Spinal cord (tissue), 10 donors: ENCODE results near the gene ZNF318. TPM values are rescaled to one million over a fixed set of nuclear protein-coding genes. Genes with fewer than 3 reads are reported as not detected.

Experiments
- DNase-seq, 6 donors: peaks; one replicate each; pipeline versions ENCODE4 v3.0.0 to v3.0.0-alpha.2; 2013 to 2015; ENCODE audit warnings: low spot score in 6 of 6, low read depth in 4 of 6
- H3K27ac ChIP-seq: one replicate; pipeline ENCODE4 v1.5.1; 2013; ENCODE audit warnings: low read depth, low read length, control low read depth
- H3K27me3 ChIP-seq: one replicate; pipeline ENCODE4 v1.6.1; 2013; ENCODE audit warnings: low read length; ENCODE audit not compliant: control insufficient read depth, insufficient read depth
- H3K36me3 ChIP-seq: one replicate; pipeline ENCODE4 v1.6.1; 2013; ENCODE audit warnings: low read length; ENCODE audit not compliant: control insufficient read depth, insufficient read depth
- H3K4me1 ChIP-seq: one replicate; pipeline ENCODE4 v1.6.1; 2013; ENCODE audit warnings: low read length; ENCODE audit not compliant: control insufficient read depth, insufficient read depth
- H3K4me3 ChIP-seq: one replicate; pipeline ENCODE4 v1.5.1; 2013; ENCODE audit warnings: low read depth, low read length, control low read depth
- H3K9me3 ChIP-seq: one replicate; pipeline ENCODE4 v1.6.1; 2013; ENCODE audit warnings: low read length; ENCODE audit not compliant: control insufficient read depth, insufficient read depth
- WGBS: methylation state at CpG from one replicate; pipeline ENCODE4 v1.1.5; 2013; ENCODE audit warnings: missing lambda C conversion rate; ENCODE audit not compliant: insufficient coverage; 5-methylcytosine and 5-hydroxymethylcytosine counted together
- polyA plus RNA-seq, 2 donors: library from polyadenylated mRNA; unstranded; fragments of 120-200 nt; gene quantifications; one replicate each; pipeline ENCODE4 v1.2.1, GENCODE V29; 2013; ENCODE audit not compliant: insufficient read length in 2 of 2
- small RNA-seq: library from RNA; depleted of rRNA; stranded (forward); fragments of <200 nt; gene quantifications from one replicate; pipeline ENCODE3, GENCODE V24; 2014; ENCODE audit warnings: low replicate concordance
- total RNA-seq, 2 donors: library from RNA; depleted of rRNA in 1 of 2; stranded (reverse); fragments of 120-200 nt in 1 of 2; fragments of >200 nt in 1 of 2; gene quantifications; one replicate each; pipeline versions ENCODE4 v1.2.3 to v1.2.4, GENCODE V29; 2013 to 2014
- donor health status: healthy.

ZNF318 gene
- total and polyA plus RNA-seq, 4 donors: 17.7 to 29.2 (median 23.6) TPM

DNA sequence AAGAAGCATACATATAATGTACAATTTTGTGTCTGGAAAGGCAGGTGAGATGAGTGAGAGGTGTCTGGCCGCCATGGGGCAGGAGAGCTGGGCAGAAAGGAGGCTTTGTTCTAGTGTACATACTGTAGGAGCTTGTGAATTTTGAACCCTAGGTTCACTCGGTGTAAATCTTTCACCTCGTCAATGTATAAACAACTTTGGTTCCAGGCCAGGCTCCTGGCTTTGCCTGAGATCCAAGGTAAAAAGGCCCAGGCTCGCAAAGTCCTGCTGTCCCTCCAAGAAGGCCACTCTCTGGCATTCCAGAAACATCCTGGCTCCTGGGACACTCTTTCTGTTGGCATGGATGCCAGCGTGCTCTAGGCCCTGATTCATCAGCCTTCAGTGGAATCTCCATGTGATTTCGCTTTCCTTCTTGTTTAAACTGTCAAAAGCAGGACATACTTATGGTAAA, 78.5 kb downstream of the ZNF318 start:
- no peaks in the 10 kb centered on the region for H3K27me3 ChIP-seq
- H3K27ac ChIP-seq: no peak overlapping the region
- peaks cover 18% of the 10 kb centered on the region for H3K36me3 ChIP-seq
- H3K9me3 ChIP-seq: no peaks in the 10 kb centered on the region
- DNase-seq: no peak
- H3K4me1 ChIP-seq: peaks cover 4% of the 10 kb centered on the region
- no peak overlapping the region for H3K4me3 ChIP-seq
- WGBS: 70% methylated on average over 4 of the region's 6 CpGs

DNA sequence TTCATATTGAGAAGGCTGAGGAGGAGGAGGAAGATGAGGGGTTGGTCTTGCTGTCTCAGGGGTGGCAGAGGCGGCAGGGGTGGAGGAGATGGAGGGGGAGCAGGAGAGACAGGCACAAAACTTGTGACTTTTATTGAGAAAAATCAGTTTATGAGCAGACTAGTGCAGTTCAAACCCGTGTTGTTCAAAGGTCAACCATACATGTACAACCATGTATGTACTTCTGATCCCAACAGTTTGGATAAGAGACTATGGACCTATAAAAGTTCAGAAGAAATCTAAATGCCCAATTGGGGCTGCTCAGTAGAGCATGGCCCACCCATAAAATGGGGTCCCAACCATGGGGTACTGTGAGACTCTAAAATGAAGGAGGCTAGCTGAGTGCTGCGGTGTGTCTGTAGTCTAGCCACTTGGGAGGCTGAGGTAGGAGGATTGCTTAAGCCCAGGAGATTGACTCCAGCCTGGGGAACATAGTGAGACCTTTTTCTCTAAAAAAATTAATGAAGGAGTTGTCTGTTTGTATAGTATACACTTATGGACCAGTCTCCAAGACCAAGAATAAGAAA, 79.0 kb downstream of the ZNF318 start:
- H3K9me3 ChIP-seq: no peaks in the 10 kb centered on the region
- H3K4me3 ChIP-seq: no peak overlapping the region
- H3K36me3 ChIP-seq: peaks cover 23% of the 10 kb centered on the region
- no peaks in the 10 kb centered on the region for H3K27me3 ChIP-seq
- H3K27ac ChIP-seq: no peak overlapping the region
- no peak for DNase-seq
- H3K4me1 ChIP-seq: peaks cover 4% of the 10 kb centered on the region
- 75% methylated on average over 2 of the region's 3 CpGs for WGBS

DNA sequence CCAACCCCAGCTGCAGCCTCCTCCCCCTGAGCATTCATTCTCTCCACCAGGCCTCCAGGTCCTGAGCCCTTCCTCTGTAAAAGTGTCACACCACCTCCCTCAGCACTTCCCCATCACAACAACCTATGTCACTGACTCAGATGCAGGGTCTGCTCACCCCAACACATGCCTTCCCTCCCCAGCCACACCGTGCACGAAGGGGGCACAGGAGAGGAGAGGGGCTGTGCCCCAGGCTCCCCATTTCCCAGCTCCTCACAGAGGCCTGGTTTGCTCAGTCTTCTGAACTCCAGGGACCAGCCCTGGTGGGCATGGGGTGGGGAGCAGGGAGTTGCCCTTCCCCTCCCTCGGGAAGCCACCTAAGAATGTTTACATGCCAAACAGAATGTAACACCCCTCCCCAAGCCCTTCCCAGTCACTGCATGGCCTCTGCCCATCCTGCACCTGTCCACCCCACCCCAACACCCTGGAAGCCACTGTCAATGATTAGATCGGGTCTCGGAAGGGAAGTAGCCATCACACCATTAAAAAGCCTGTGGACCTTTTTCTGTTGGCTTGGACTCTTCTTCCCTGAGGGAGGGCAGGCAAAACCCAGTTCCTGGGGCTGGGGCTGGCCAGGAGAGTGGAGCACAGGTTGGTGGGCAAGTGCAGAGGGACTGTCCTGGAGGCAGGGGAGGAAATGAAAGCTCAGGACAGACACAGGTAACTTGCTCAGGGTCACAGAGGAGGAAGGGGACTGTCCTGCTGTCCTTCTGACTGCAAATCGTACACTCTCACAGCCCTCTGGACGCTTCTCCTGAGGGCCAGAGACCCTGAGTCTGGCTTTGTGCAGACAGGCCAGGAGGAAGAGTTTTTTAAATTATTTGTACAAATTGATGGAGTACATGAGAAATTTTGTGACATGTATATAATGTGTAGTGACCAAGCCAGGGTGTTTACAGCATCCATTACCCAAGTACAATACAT, 81.4 kb downstream of the ZNF318 start:
- 67% methylated on average over 3 of the region's 7 CpGs for WGBS
- H3K4me3 ChIP-seq: no peak overlapping the region
- H3K4me1 ChIP-seq: peaks cover 4% of the 10 kb centered on the region
- H3K36me3 ChIP-seq: peaks cover 40% of the 10 kb centered on the region
- H3K27ac ChIP-seq: no peak overlapping the region
- no peaks in the 10 kb centered on the region for H3K9me3 ChIP-seq
- H3K27me3 ChIP-seq: no peaks in the 10 kb centered on the region
- DNase-seq: no peak

DNA sequence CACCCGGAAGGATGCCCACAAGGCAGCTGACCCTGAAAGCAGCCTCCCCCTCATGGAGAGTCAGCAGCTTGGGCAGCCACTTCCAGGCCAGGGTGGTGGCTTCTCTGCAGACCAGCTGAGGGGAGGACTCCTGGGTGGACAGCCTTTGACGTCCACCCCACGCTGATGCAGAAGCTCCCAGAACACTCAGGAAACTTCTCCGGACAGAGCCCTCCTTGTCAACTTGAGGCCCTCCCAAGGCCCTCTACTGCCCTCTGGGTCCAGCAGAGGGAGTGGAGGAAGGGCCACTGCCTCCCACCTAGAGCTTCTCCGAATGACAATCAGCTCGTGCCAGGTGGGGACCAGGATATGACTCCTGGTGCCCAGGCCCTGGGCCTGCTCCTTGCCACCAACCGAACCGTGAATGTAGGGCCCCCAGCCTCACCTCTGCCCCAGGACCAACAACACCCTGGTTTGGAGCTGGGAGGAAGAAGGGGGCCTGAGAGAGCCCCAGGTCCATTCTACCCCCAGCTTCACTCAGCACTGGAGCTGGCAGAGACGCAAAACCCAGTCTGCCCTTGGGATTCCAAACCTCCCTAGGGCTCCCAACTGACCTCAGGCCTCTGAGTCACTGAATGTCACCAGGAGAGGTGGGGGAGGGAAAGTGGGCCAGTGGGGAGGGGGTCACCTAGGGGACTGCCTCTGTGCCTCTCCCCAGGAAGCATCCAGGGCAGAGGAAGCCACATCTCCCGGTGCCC, 82.3 kb downstream of the ZNF318 start:
- H3K9me3 ChIP-seq: no peaks in the 10 kb centered on the region
- peaks cover 48% of the 10 kb centered on the region for H3K36me3 ChIP-seq
- no peak overlapping the region for H3K27ac ChIP-seq
- no peaks in the 10 kb centered on the region for H3K27me3 ChIP-seq
- WGBS: 50% methylated on average over 8 of the region's 10 CpGs
- H3K4me1 ChIP-seq: peaks cover 4% of the 10 kb centered on the region
- no peak for DNase-seq
- no peak overlapping the region for H3K4me3 ChIP-seq

DNA sequence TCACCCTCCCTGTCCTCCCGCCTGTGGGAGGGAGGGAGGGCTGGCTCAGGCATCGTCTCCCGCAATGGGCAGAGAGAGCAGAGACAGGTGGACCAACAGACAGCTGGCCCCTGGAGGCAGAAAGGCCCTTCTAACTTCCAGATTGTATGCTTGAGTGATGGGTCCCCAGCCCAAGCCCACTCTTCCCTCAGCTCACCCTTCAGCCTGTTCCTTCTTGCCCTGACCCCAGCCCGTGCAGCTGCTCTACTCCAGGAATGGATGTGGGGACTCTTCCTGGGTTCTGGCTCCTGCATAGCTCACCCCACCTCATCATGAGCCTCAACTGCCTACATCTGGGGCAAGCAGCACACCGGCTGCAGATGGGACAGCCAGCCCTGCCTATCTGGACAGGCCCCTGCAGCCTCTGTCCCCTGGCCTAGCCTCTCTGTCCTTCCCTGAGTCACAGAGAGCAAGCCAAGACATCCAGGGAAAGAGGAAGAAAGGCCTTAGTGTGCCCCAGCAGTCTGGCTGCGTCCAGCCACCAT, 82.9 kb downstream of the ZNF318 start:
- Histone ChIP-seq H3K36me3 (peaks cover 51% of the 10 kb centered on the region), H3K4me1 (peaks cover 4% of the 10 kb centered on the region), H3K27ac (no peak overlapping the region), H3K27me3 (no peaks in the 10 kb centered on the region), H3K9me3 (no peaks in the 10 kb centered on the region), H3K4me3 (no peak overlapping the region)
- DNase-seq: no peak
- 88% methylated on average over 6 of the region's 6 CpGs for WGBS

Small RNAs within 50 kb of the gene (small RNA-seq; reads per million reads assigned to genes)
- gene AL590383.1: not detected
- not detected for gene RPL12P47

Other genes starting within 250 kb of the ZNF318 start
- 10 to 100 TPM in 1 of 2 donors, 1 to 10 TPM in 1; 6.8 to 17.7 TPM for gene SRF, start 198.4 kb downstream of the ZNF318 start, total RNA-seq
- 10 to 100 TPM; 20.2 to 21.7 TPM for gene SRF, start 198.4 kb downstream of the ZNF318 start, polyA plus RNA-seq
- gene CUL9, start 187.5 kb downstream of the ZNF318 start, total RNA-seq: 10 to 100 TPM; 20.8 to 43.2 TPM
- gene CUL9, start 187.5 kb downstream of the ZNF318 start, polyA plus RNA-seq: 10 to 100 TPM; 42.2 to 68.5 TPM
- 10 to 100 TPM; 18.1 to 70.6 TPM for gene DNPH1, start 140.2 kb downstream of the ZNF318 start, total RNA-seq
- 10 to 100 TPM; 63.9 to 70.1 TPM for gene DNPH1, start 140.2 kb downstream of the ZNF318 start, polyA plus RNA-seq
- 10 to 100 TPM in 1 of 2 donors, 1 to 10 TPM in 1; 6.1 to 12.3 TPM for gene TTBK1, start 126.2 kb downstream of the ZNF318 start, total RNA-seq
- gene TTBK1, start 126.2 kb downstream of the ZNF318 start, polyA plus RNA-seq: 10 to 100 TPM; 26.3 to 29.9 TPM
- gene SLC22A7, start 71.4 kb downstream of the ZNF318 start, total RNA-seq: under 1 TPM; 0.20 to 0.28 TPM
- 1 to 10 TPM in 1 of 2 donors, under 1 TPM in 1; 0.71 to 2.2 TPM for gene SLC22A7, start 71.4 kb downstream of the ZNF318 start, polyA plus RNA-seq
- gene CRIP3, start 60.8 kb downstream of the ZNF318 start, total RNA-seq: 1 to 10 TPM; 5.7 to 8.4 TPM
- gene CRIP3, start 60.8 kb downstream of the ZNF318 start, polyA plus RNA-seq: 10 to 100 TPM; 18.6 to 39.9 TPM
- gene ABCC10, start 57.9 kb upstream of the ZNF318 start, total RNA-seq: 10 to 100 TPM; 15.8 to 25.2 TPM
- 10 to 100 TPM; 36.0 to 55.8 TPM for gene ABCC10, start 57.9 kb upstream of the ZNF318 start, polyA plus RNA-seq
- gene DLK2, start 85.9 kb upstream of the ZNF318 start, total RNA-seq: 1 to 10 TPM; 3.5 to 4.1 TPM
- 10 to 100 TPM; 13.6 to 14.5 TPM for gene DLK2, start 85.9 kb upstream of the ZNF318 start, polyA plus RNA-seq
- 10 to 100 TPM in 1 of 2 donors, 1 to 10 TPM in 1; 8.8 to 18.2 TPM for gene TJAP1, start 107.9 kb upstream of the ZNF318 start, total RNA-seq
- 10 to 100 TPM; 33.9 to 46.4 TPM for gene TJAP1, start 107.9 kb upstream of the ZNF318 start, polyA plus RNA-seq
- gene LRRC73, start 140.7 kb upstream of the ZNF318 start, total RNA-seq: 1 to 10 TPM; 1.8 to 3.2 TPM
- 10 to 100 TPM in 1 of 2 donors, 1 to 10 TPM in 1; 8.2 to 10.5 TPM for gene LRRC73, start 140.7 kb upstream of the ZNF318 start, polyA plus RNA-seq
- gene YIPF3, start 147.3 kb upstream of the ZNF318 start, total RNA-seq: 100 to 1,000 TPM in 1 of 2 donors, 10 to 100 TPM in 1; 54.7 to 106 TPM
- gene YIPF3, start 147.3 kb upstream of the ZNF318 start, polyA plus RNA-seq: 100 to 1,000 TPM; 125 to 140 TPM
- 10 to 100 TPM; 22.6 to 28.9 TPM for gene POLR1C, start 147.4 kb upstream of the ZNF318 start, total RNA-seq
- gene POLR1C, start 147.4 kb upstream of the ZNF318 start, polyA plus RNA-seq: 10 to 100 TPM; 31.7 to 34.4 TPM
- gene XPO5, start 206.4 kb upstream of the ZNF318 start, total RNA-seq: 10 to 100 TPM; 27.4 to 34.7 TPM
- gene XPO5, start 206.4 kb upstream of the ZNF318 start, polyA plus RNA-seq: 10 to 100 TPM; 46.2 to 48.9 TPM
- 10 to 100 TPM; 10.5 to 13.3 TPM for gene POLH, start 206.5 kb upstream of the ZNF318 start, total RNA-seq
- 10 to 100 TPM in 1 of 2 donors, 1 to 10 TPM in 1; 9.5 to 18.0 TPM for gene POLH, start 206.5 kb upstream of the ZNF318 start, polyA plus RNA-seq